ENCODE measurements around the gene ZFHX3. TPM values are rescaled to one million over a fixed set of nuclear protein-coding genes. Genes with fewer than 3 reads are reported as not detected.

Gene ZFHX3
- total RNA-seq, result 1.9 and 3.1 TPM in 2 replicates

DNA sequence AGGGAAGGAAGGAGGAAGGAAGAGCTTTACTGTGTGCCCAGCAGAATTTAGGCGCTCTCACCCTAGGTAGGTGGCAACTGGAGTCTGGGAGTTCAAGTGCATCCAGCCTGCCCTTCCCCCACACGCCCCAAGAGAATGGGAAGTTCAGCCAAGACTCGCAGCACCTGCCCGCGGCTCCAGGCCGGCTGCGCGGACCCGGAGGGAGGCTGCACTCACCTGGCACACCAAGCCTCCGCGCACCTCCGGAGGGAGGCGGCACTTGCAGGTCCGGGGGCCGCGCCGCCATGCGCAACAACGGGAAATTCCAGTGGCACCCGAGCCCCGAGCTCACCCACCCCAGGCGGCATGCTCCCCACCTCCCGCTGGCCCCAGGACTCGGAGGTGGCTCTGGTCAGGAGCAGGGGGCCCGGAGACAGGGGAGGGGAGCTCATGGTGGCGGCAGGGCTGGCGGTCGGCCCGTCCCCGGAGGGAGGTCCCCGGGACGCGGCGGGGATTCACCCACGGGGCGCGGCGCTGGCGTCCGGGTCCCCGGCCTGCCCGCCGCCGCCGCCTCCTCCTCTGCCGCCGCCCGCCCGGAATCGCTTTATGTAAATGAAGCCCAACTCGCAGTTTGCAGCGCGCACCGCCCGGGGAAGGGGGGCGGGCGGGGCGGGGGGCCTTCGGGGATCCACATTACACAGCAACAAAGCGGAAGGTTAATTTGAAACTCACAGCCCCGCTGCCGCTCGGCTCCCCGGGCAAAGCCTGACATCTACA is at the start of gene ZFHX3:
Gene ZFHX3 (minus strand): TSS at position 593 of the 756 bp plus-strand sequence. CDS start 87,983 bp downstream, outside the sequence.

Data from airway epithelial cell (primary cell).